Kidney (tissue), 14 donors: ENCODE data around the gene RTN4RL2. TPM values are rescaled to one million over a fixed set of nuclear protein-coding genes. Genes with fewer than 3 reads are reported as not detected.

Source experiments
- DNase-seq, 5 donors: peaks; one replicate each; pipeline ENCODE4 v3.0.0-alpha.2; 2013 to 2020
- FAIRE-seq: peaks from 2 replicates; lab custom pipeline; 2012; peaks lifted over from hg19 to GRCh38; lab: Jason Lieb, UNC
- H3K27ac ChIP-seq, 2 donors: one replicate each; pipeline ENCODE4 v1.7.0; 2013; ENCODE audit warnings: low read depth in 2 of 2, low read length in 2 of 2, inconsistent platforms in 1 of 2
- H3K27me3 ChIP-seq: one replicate; pipeline ENCODE4 v1.7.1; 2013; ENCODE audit warnings: low read length, inconsistent platforms; ENCODE audit not compliant: control insufficient read depth, insufficient read depth
- H3K36me3 ChIP-seq, 3 donors: one replicate each; pipeline versions ENCODE4 v1.7.0 to v1.7.1; 2013; ENCODE audit warnings: low read length in 3 of 3, control low read depth in 1 of 3, inconsistent platforms in 1 of 3; ENCODE audit not compliant: insufficient read depth in 3 of 3, control insufficient read depth in 2 of 3
- H3K4me1 ChIP-seq, 3 donors: one replicate each; pipeline versions ENCODE4 v1.7.0 to v1.7.1; 2013; ENCODE audit warnings: low read length in 3 of 3, inconsistent platforms in 1 of 3, low read depth in 1 of 3; ENCODE audit not compliant: control insufficient read depth in 2 of 3, insufficient read depth in 2 of 3
- H3K4me3 ChIP-seq, 3 donors: one replicate each; pipeline versions ENCODE4 v1.7.0 to v1.8.1; 2013; ENCODE audit warnings: low read length in 3 of 3, control low read depth in 1 of 3, inconsistent platforms in 1 of 3
- H3K9ac ChIP-seq, 3 donors: one replicate each; pipeline versions ENCODE4 v1.7.0 to v1.7.1; 2013; ENCODE audit warnings: low read length in 3 of 3, control low read depth in 1 of 3, inconsistent platforms in 1 of 3
- H3K9me3 ChIP-seq, 3 donors: one replicate each; pipeline versions ENCODE4 v1.7.0 to v1.7.1; 2013; ENCODE audit warnings: low read length in 3 of 3, control low read depth in 1 of 3, inconsistent platforms in 1 of 3; ENCODE audit not compliant: control insufficient read depth in 2 of 3, insufficient read depth in 1 of 3
- intact Hi-C: fragments of 100-400 bp; cut with DNase I; formaldehyde crosslinking; loops from one replicate; pipeline ENCODE4 v1.11.1; 2022
- polyA plus RNA-seq: library from polyadenylated mRNA; stranded (reverse); fragments of 350-450 nt; fragmentation: Illumina TruSeq; extraction: RNeasy Lipid Tissue Mini Kit (QIAGEN cat#74804); gene quantifications from one replicate; pipeline ENCODE4 v1.2.3, GENCODE V29; 2014; ENCODE audit warnings: low read depth, low replicate concordance; ENCODE audit not compliant: insufficient read depth
- total RNA-seq: library from RNA; stranded (reverse); fragmentation: NEBNext Ultra II Directional; extraction: Animal tissue kit (Norgen Biotek cat#: 25700); gene quantifications from one replicate; pipeline ENCODE4 v1.2.1, GENCODE V29; 2021
- TF ChIP-seq, protein P1 (sequence below): IDR thresholded peaks from 3 replicates; pipeline ENCODE4 v1.5.1; 2012; ENCODE audit warnings: mild to moderate bottlenecking, moderate library complexity, borderline replicate concordance; ENCODE audit not compliant: insufficient read depth; ENCODE audit errors: extremely low read depth
- donor health status: control.
- donor health status: control.
- donor health status: control.
- donor health status: control.
- donor health status: control.
- donor health status: DM: yes; HTN: yes; CAD: no.
- donor health status: Normal renal cell carcinoma (clear cell type).

The RTN4RL2 gene
- total and polyA plus RNA-seq, 2 donors from 2014 or later: 2.6 to 5.5 TPM

DNA sequence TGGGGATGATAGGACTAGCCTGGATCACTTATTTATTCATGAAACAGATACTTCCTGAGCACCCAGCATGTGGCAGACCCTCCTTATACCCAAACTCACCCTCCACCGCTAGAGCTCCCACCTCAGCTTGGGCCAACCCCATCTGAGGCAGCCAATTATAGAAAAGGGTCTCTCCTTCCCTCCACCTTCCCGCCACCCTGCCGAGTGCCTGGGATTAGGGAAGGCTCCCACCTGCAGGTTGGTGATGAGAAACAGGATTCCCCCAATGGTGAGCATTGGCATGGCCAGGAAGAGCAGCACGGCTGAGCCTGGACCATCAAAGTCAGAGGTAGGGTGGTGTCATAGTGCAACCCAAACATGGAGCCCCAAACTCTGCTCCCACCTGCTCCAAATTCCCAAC lies 39.3 kb upstream of the RTN4RL2 start:
- H3K27me3 ChIP-seq: no peaks in the 10 kb centered on the region
- H3K4me1 ChIP-seq: peaks cover under 1 to 19% (median 11%) of the 10 kb centered on the region in 3 donors
- FAIRE-seq: no peak

DNA sequence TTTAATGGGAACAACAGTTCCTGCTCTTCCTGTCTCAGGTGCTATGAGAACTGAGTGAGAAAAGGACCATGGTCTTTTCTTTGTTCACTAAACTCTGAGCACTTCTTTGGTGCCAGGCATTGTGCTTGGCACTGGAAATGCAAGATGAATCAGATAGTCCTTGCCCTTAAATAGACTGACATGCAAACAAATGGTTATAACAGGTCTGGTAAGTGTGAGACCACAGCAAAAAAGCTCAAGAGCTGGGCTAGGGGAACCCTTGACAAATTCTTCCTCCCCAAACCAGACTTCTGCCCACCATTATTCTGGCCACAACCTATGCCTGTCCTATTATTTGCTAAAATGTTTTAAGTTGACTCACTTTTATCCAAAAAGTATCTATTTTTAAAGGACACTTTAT lies 38.5 kb upstream of the RTN4RL2 start:
- Histone ChIP-seq H3K36me3 (peaks cover 0 to 4% (median 2%) of the 10 kb centered on the region in 3 donors), H3K27me3 (no peaks in the 10 kb centered on the region), H3K27ac (no peak overlapping the region), H3K9ac (no peak overlapping the region), H3K4me3 (no peak overlapping the region), H3K4me1 (peaks cover 4 to 22% (median 11%) of the 10 kb centered on the region in 3 donors), H3K9me3 (no peaks in the 10 kb centered on the region)
- TF ChIP-seq, protein P1, sequence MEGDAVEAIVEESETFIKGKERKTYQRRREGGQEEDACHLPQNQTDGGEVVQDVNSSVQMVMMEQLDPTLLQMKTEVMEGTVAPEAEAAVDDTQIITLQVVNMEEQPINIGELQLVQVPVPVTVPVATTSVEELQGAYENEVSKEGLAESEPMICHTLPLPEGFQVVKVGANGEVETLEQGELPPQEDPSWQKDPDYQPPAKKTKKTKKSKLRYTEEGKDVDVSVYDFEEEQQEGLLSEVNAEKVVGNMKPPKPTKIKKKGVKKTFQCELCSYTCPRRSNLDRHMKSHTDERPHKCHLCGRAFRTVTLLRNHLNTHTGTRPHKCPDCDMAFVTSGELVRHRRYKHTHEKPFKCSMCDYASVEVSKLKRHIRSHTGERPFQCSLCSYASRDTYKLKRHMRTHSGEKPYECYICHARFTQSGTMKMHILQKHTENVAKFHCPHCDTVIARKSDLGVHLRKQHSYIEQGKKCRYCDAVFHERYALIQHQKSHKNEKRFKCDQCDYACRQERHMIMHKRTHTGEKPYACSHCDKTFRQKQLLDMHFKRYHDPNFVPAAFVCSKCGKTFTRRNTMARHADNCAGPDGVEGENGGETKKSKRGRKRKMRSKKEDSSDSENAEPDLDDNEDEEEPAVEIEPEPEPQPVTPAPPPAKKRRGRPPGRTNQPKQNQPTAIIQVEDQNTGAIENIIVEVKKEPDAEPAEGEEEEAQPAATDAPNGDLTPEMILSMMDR: no peak
- FAIRE-seq (no peak), DNase-seq (no peak)
- intact Hi-C loops: no loop called here

More for the DNA sequence above, 39.3 kb upstream of the RTN4RL2 start:
- Histone ChIP-seq H3K9ac (no peak overlapping the region), H3K36me3 (peaks cover 0 to 4% (median 2%) of the 10 kb centered on the region in 3 donors), H3K27ac (no peak overlapping the region), H3K4me3 (no peak overlapping the region), H3K9me3 (no peaks in the 10 kb centered on the region)
- intact Hi-C loops: no loop called here
- DNase-seq: no peak
- TF ChIP-seq, protein P1: no peak

DNA sequence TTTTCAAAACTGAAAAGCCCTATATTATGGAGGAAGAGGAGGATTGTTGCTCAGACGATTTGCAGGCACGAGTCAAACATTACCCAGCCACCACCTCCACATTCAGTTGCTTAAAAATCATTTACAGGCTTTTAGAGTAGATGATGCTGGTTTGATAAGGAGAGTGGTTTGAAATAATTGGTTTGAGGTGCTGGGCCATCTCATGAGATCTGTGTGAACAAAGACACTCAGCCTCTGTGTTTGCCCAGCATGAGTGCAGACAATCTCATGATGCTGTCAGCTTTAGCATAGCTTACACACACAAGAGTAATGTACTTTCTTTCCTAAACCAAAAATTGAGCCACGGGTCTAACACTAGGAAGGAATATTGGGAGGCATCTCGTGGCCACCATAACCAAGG lies 37.7 kb upstream of the RTN4RL2 start:
- intact Hi-C loops: no loop called here
- Histone ChIP-seq H3K9ac (no peak overlapping the region), H3K27ac (no peak overlapping the region), H3K36me3 (peaks cover 0 to 2% (median 0%) of the 10 kb centered on the region in 3 donors), H3K4me1 (peaks cover 4 to 22% (median 11%) of the 10 kb centered on the region in 3 donors), H3K4me3 (no peak overlapping the region), H3K27me3 (no peaks in the 10 kb centered on the region), H3K9me3 (no peaks in the 10 kb centered on the region)
- FAIRE-seq: no peak
- TF ChIP-seq, protein P1: no peak
- DNase-seq: no peak
